HCT116 (cell line): ENCODE results near the gene FYCO1. TPM values are rescaled to one million over a fixed set of nuclear protein-coding genes. Genes with fewer than 3 reads are reported as not detected.

Experiments used
- ATAC-seq: fragments of 200-7000 bp; cut with Tn5 transposase; 2 replicates; pipeline ENCODE4 v1.9.1; 2020; ENCODE audit warnings: mild to moderate bottlenecking, moderate library complexity
- BruUV-seq: library from RNA; stranded (reverse); fragments of 400-500 nt; replicated peaks from 2 replicates; lab custom pipeline; 2021; lab: Mats Ljungman, UMichigan
- CTCF ChIA-PET: fragments of 300-600 bp; sonication (Branson Sonifier 250); formaldehyde crosslinking; loops from one replicate; lab custom pipeline; 2021; ENCODE audit warnings: antibody characterized with exemption; lab: Charles Lee
- POLR2A ChIA-PET: fragments of 300-600, 350-600 bp; sonication (Branson Sonifier 250); formaldehyde crosslinking; loops from one replicate; lab custom pipeline; 2021; ENCODE audit warnings: antibody characterized with exemption; lab: Charles Lee
- RAD21 ChIA-PET, 2 experiments: fragments of 300-600 bp; sonication (Branson Sonifier 250); formaldehyde crosslinking; loops; one replicate each; lab custom pipeline; 2023; ENCODE audit warnings: low total read pairs in 2 of 2; ENCODE audit not compliant: uncharacterized antibody in 2 of 2, unreplicated experiment in 2 of 2, low non-redundant PET in 1 of 2; lab: Charles Lee
- DNase-seq: peaks from one replicate; pipeline ENCODE4 v3.0.0-alpha.2; 2010; ENCODE audit warnings: low read depth, low spot score
- H2AFZ ChIP-seq: fragments of 200-600 bp; shearing (Covaris generic), sonication (generic); 2 replicates; pipeline ENCODE4 v1.6.1; 2017; ENCODE audit warnings: low read depth, mixed run types, mixed read lengths, antibody characterized with exemption, low read length; ENCODE audit not compliant: poor library complexity, severe bottlenecking
- H3K27ac ChIP-seq: 2 replicates; pipeline ENCODE4 v1.5.1; 2012; ENCODE audit warnings: low read depth, low read length
- H3K27me3 ChIP-seq: fragments of 200-600 bp; sonication (generic); 2 replicates; pipeline ENCODE4 v1.6.1; 2016; ENCODE audit warnings: mixed run types, low read length, mixed read lengths; ENCODE audit not compliant: insufficient read depth
- H3K36me3 ChIP-seq, 2 experiments: fragments of 200-500 bp in 1 of 2; fragments of 200-600 bp in 1 of 2; sonication (Bioruptor generic) in 1 of 2; sonication (generic) in 1 of 2; 2 replicates each; pipeline versions ENCODE4 v1.5.1 to v1.6.1; 2014 to 2016; ENCODE audit warnings: low read length in 2 of 2, inconsistent platforms in 1 of 2, mixed read lengths in 1 of 2, mixed run types in 1 of 2; ENCODE audit not compliant: insufficient read depth in 2 of 2, control insufficient read depth in 1 of 2
- H3K4me1 ChIP-seq, 2 experiments: fragments of 200-600 bp in 1 of 2; sonication (generic) in 1 of 2; 2 replicates each; pipeline versions ENCODE4 v1.5.1 to v1.6.1; 2012 to 2017; ENCODE audit warnings: low read length in 2 of 2, inconsistent platforms in 1 of 2, mild to moderate bottlenecking in 1 of 2, mixed read lengths in 1 of 2, mixed run types in 1 of 2, moderate library complexity in 1 of 2; ENCODE audit not compliant: insufficient read depth in 2 of 2, control insufficient read depth in 1 of 2
- H3K4me2 ChIP-seq: fragments of 200-600 bp; sonication (generic); 2 replicates; pipeline ENCODE4 v1.6.1; 2017; ENCODE audit warnings: mixed run types, low read length, mixed read lengths
- H3K4me3 ChIP-seq, 2 experiments: fragments of 200-600 bp in 1 of 2; sonication (generic) in 1 of 2; replicated peaks in 1 of 2; 2 replicates each; pipeline ENCODE4 v1.5.1; 2011 to 2016; ENCODE audit warnings: low read length in 2 of 2, control low read depth in 1 of 2, low read depth in 1 of 2, mild to moderate bottlenecking in 1 of 2, mixed read lengths in 1 of 2, mixed run types in 1 of 2
- H3K79me2 ChIP-seq: fragments of 200-600 bp; sonication (generic); 2 replicates; pipeline ENCODE4 v1.6.1; 2017; ENCODE audit warnings: mild to moderate bottlenecking, mixed run types, low read length, moderate library complexity, mixed read lengths; ENCODE audit not compliant: insufficient read depth
- H3K9ac ChIP-seq: fragments of 200-600 bp; sonication (generic); 2 replicates; pipeline ENCODE4 v1.6.1; 2016; ENCODE audit warnings: low read length, mixed read lengths
- H3K9me2 ChIP-seq: fragments of 200-600 bp; sonication (generic), shearing (Covaris generic); 2 replicates; pipeline ENCODE4 v1.6.1; 2017; ENCODE audit warnings: mixed run types, mild to moderate bottlenecking, moderate library complexity; ENCODE audit not compliant: insufficient read depth
- H3K9me3 ChIP-seq, 2 experiments: fragments of 200-500 bp in 1 of 2; fragments of 200-600 bp in 1 of 2; sonication (Bioruptor generic) in 1 of 2; sonication (generic) in 1 of 2; 2 replicates each; pipeline ENCODE4 v1.6.1; 2014 to 2017; ENCODE audit warnings: low read length in 2 of 2, mixed read lengths in 2 of 2, inconsistent platforms in 1 of 2, low read depth in 1 of 2, mild to moderate bottlenecking in 1 of 2, mixed run types in 1 of 2, moderate library complexity in 1 of 2; ENCODE audit not compliant: control insufficient read depth in 1 of 2, insufficient read depth in 1 of 2
- H4K20me1 ChIP-seq: fragments of 200-600 bp; sonication (generic), shearing (Covaris generic); 2 replicates; pipeline ENCODE4 v1.6.1; 2017; ENCODE audit warnings: mixed run types, mild to moderate bottlenecking, moderate library complexity; ENCODE audit not compliant: insufficient read depth
- CBX3 ChIP-seq: IDR thresholded peaks from 2 replicates; pipeline ENCODE4 v1.6.1; 2012; ENCODE audit warnings: low read depth
- CEBPB ChIP-seq: IDR thresholded peaks from 2 replicates; pipeline ENCODE4 v1.6.1; 2012; ENCODE audit warnings: low read depth
- CTCF ChIP-seq, 3 experiments: fragments of 200-600 bp in 1 of 3; sonication (generic) in 1 of 3; IDR thresholded peaks in 2 of 3; conservative IDR thresholded peaks in 1 of 3; 2 replicates each; pipeline ENCODE4 v1.5.1; 2012 to 2017; ENCODE audit warnings: low read depth in 2 of 3, low read length in 2 of 3, antibody characterized with exemption in 1 of 3, borderline replicate concordance in 1 of 3, control low read depth in 1 of 3, mild to moderate bottlenecking in 1 of 3, mixed read lengths in 1 of 3, mixed run types in 1 of 3, moderate library complexity in 1 of 3; ENCODE audit not compliant: insufficient read depth in 1 of 3
- EGR1 ChIP-seq: IDR thresholded peaks from 2 replicates; pipeline ENCODE4 v1.6.1; 2012; ENCODE audit warnings: low read depth
- JUND ChIP-seq: IDR thresholded peaks from 2 replicates; pipeline ENCODE4 v1.6.1; 2012
- POLR2A ChIP-seq: IDR thresholded peaks from 2 replicates; pipeline ENCODE4 v1.7.0; 2011; ENCODE audit warnings: borderline replicate concordance; ENCODE audit not compliant: insufficient read depth, insufficient read length; ENCODE audit errors: extremely low read depth
- POLR2AphosphoS5 ChIP-seq: IDR thresholded peaks from 2 replicates; pipeline ENCODE4 v1.6.1; 2011; ENCODE audit warnings: mild to moderate bottlenecking, low read depth, low read length, moderate library complexity
- SIN3A ChIP-seq: IDR thresholded peaks from 2 replicates; pipeline ENCODE4 v1.6.1; 2012; ENCODE audit warnings: low read depth
- TCF7L2 ChIP-seq: IDR thresholded peaks from 2 replicates; pipeline ENCODE4 v1.7.0; 2011; ENCODE audit warnings: borderline replicate concordance, inconsistent platforms; ENCODE audit not compliant: insufficient read depth, insufficient read length; ENCODE audit errors: extremely low read depth
- intact Hi-C: fragments of 100-400 bp; cut with micrococcal nuclease; formaldehyde crosslinking; loops from 2 replicates; pipeline ENCODE4 v1.10.0; 2022
- total RNA-seq: library from RNA; stranded (reverse); gene quantifications from one replicate; pipeline ENCODE4 v1.2.1, GENCODE V29; 2021; ENCODE audit not compliant: unreplicated experiment
- TF ChIP-seq, protein P1 (sequence below): IDR thresholded peaks from 2 replicates; pipeline ENCODE4 v1.6.1; 2012

FYCO1 gene
- total RNA-seq, 1 experiment from 2014 or later = 15.8 TPM

- no peak for TF ChIP-seq CTCF (IDR thresholded peaks at IDR 0.05 in 2 of 3, conservative IDR thresholded peaks at IDR 0.05 in 1 of 3; ENCODE audit: borderline replicate concordance in 1 of 3, insufficient read depth in 1 of 3, low read depth in 2 of 3, low read length in 2 of 3)
- TF ChIP-seq CEBPB = no peak
- no peak for TF ChIP-seq TCF7L2
- TF ChIP-seq JUND = no peak
- no peak for TF ChIP-seq POLR2A
- no peak for TF ChIP-seq POLR2AphosphoS5
These were observed 114.9 kb downstream of the FYCO1 start (continued) for GRCh38 chr3:45880725-45881077.

- H2AFZ ChIP-seq = no peak overlapping the region
- H3K4me1 ChIP-seq = peaks cover 2 to 12% of the 10 kb centered on the region in 2 experiments; a peak in 2 of 4 replicates
- no peaks in the 10 kb centered on the region for H3K9me3 ChIP-seq
- intact Hi-C loops = no loop called here
- no peaks in the 10 kb centered on the region for H3K27me3 ChIP-seq
- no peak overlapping the region for H3K9ac ChIP-seq
- H3K27ac ChIP-seq = no peak overlapping the region
- no TSS peak for BruUV-seq
- H3K4me3 ChIP-seq = no peak overlapping the region
- H4K20me1 ChIP-seq = no peaks in the 10 kb centered on the region
- RAD21 ChIA-PET = no interaction called here
- H3K4me2 ChIP-seq = no peak overlapping the region
- DNase-seq = no peak
- TF ChIP-seq CBX3 (no peak), SIN3A (no peak), TCF7L2 (no peak), CEBPB (no peak), EGR1 (no peak)
- TF ChIP-seq, protein P1, sequence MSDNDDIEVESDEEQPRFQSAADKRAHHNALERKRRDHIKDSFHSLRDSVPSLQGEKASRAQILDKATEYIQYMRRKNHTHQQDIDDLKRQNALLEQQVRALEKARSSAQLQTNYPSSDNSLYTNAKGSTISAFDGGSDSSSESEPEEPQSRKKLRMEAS = no peak
- TF ChIP-seq, all 23 proteins: peak for 0
- no peaks in the 10 kb centered on the region for H3K36me3 ChIP-seq
- ATAC-seq = no peak
- ChIA-PET CTCF (no interaction called here), POLR2A (no interaction called here)
- H3K9me2 ChIP-seq = no peaks in the 10 kb centered on the region
- no peaks in the 10 kb centered on the region for H3K79me2 ChIP-seq
These were observed 117.5 kb downstream of the FYCO1 start for GRCh38 chr3:45878124-45878523.
